Omental fat pad (tissue), 4 donors: Measurements from ENCODE around the gene LRR1. TPM values are rescaled to one million over a fixed set of nuclear protein-coding genes. Genes with fewer than 3 reads are reported as not detected.
"Not testable (repeated sequence)": the region's sequence is repeated elsewhere in the genome, so short reads cannot be mapped to it uniquely, and the experiment has no call there.

ENCODE experiments used
- ATAC-seq: fragments of 150-250 bp; one replicate; pipeline ENCODE4 v1.9.1; 2016; ENCODE audit warnings: mild to moderate bottlenecking, moderate library complexity; ENCODE audit not compliant: low FRiP score
- DNase-seq: peaks from one replicate; pipeline ENCODE4 v3.0.0-alpha.2; 2019; ENCODE audit warnings: low spot score
- CTCF ChIP-seq, 3 donors: fragments of 450-650 bp; IDR thresholded peaks; one replicate each; pipeline ENCODE4 v1.5.1; 2016 to 2017; ENCODE audit warnings: antibody characterized with exemption in 3 of 3, mild to moderate bottlenecking in 3 of 3, moderate library complexity in 2 of 3
- total RNA-seq, 4 donors: library from RNA; depleted of rRNA; stranded (reverse); fragments of >200 nt; gene quantifications; one replicate each; pipeline ENCODE4 v1.1.0, GENCODE V29; 2016

LRR1 gene
- total RNA-seq, 4 donors from 2014 or later, result 5.0 to 15.6 (median 8.1) TPM

GRCh38 chr14:49612671-49613070 lies 13.9 kb downstream of the LRR1 start:
- TF ChIP-seq CTCF (IDR thresholded peaks at IDR 0.05), result no peak
- ATAC-seq, result no peak
- no peak for DNase-seq

GRCh38 chr14:49614196-49614595 lies 15.5 kb downstream of the LRR1 start:
- TF ChIP-seq CTCF (IDR thresholded peaks at IDR 0.05), result no peak
- DNase-seq, result no peak
- ATAC-seq, result no peak

- ATAC-seq (no peak), DNase-seq (no peak)
- TF ChIP-seq CTCF (IDR thresholded peaks at IDR 0.05), result no peak
These were observed 17.0 kb downstream of the LRR1 start for GRCh38 chr14:49615776-49616175.

- no peak for ATAC-seq
- no peak for TF ChIP-seq CTCF (IDR thresholded peaks at IDR 0.05)
- no peak for DNase-seq
These were observed 19.2 kb downstream of the LRR1 start for GRCh38 chr14:49617852-49618519.

GRCh38 chr14:49619273-49619672 lies 20.5 kb downstream of the LRR1 start:
- not testable (repeated sequence) for DNase-seq, ATAC-seq

GRCh38 chr14:49619730-49620129 lies 21.0 kb downstream of the LRR1 start:
- DNase-seq, result no peak

More at GRCh38 chr14:49619730-49620129, 21.0 kb downstream of the LRR1 start:
- no peak for TF ChIP-seq CTCF (IDR thresholded peaks at IDR 0.05)
- no peak for ATAC-seq
